Neuron (in vitro differentiated cells): ENCODE results near the gene PGAP3.
"Not testable (repeated sequence)": the region's sequence is repeated elsewhere in the genome, so short reads cannot be mapped to it uniquely, and the experiment has no call there.

ENCODE experiments used
- H2AFZ ChIP-seq: one replicate; pipeline ENCODE4 v1.6.1; 2013; ENCODE audit warnings: low read depth, mild to moderate bottlenecking, inconsistent platforms, low read length, moderate library complexity
- H3K27me3 ChIP-seq: one replicate; pipeline ENCODE4 v1.6.1; 2013; ENCODE audit warnings: low read length; ENCODE audit not compliant: insufficient read depth
- H3K36me3 ChIP-seq: one replicate; pipeline ENCODE4 v1.6.1; 2013; ENCODE audit warnings: low read length; ENCODE audit not compliant: insufficient read depth
- H3K4me1 ChIP-seq: one replicate; pipeline ENCODE4 v1.6.1; 2013; ENCODE audit warnings: low read length; ENCODE audit not compliant: insufficient read depth
- H3K4me3 ChIP-seq: 2 replicates; pipeline ENCODE4 v1.5.1; 2013; ENCODE audit warnings: mild to moderate bottlenecking, low read length, moderate library complexity
- H3K9me3 ChIP-seq: one replicate; pipeline ENCODE4 v1.6.1; 2013; ENCODE audit warnings: low read length

The PGAP3 gene

DNA sequence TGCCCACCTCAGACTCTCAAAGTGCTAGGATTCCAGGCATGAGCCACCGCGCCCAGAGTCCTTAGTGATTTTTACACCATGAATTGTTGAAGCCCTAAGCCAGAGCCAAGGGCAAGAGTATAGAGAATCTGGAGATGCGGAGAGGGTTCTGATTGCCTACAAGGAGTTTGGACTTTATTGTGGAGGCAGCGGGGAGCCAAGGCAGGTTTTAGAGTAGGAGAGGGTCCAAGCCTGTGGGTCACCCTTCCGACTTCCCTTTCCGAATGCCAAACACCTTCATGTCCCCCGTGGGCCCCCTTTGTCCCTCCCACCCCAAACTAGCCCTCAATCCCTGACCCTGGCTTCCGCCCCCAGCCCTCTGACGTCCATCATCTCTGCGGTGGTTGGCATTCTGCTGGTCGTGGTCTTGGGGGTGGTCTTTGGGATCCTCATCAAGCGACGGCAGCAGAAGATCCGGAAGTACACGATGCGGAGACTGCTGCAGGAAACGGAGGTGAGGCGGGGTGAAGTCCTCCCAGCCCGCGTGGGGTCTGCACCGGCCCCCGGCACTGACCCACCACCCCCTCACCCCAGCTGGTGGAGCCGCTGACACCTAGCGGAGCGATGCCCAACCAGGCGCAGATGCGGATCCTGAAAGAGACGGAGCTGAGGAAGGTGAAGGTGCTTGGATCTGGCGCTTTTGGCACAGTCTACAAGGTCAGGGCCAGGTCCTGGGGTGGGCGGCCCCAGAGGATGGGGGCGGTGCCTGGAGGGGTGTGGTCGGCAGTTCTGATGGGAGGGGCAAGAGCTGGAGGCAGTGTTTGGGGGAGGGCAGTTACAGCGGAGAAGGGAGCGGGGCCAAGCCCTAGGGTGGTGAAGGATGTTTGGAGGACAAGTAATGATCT is 35.4 kb upstream of the PGAP3 start:
- Histone ChIP-seq H2AFZ (no peak overlapping the region), H3K4me1 (no peaks in the 10 kb centered on the region), H3K27me3 (no peaks in the 10 kb centered on the region), H3K9me3 (no peaks in the 10 kb centered on the region), H3K36me3 (peaks cover 74% of the 10 kb centered on the region), H3K4me3 (no peak overlapping the region)

DNA sequence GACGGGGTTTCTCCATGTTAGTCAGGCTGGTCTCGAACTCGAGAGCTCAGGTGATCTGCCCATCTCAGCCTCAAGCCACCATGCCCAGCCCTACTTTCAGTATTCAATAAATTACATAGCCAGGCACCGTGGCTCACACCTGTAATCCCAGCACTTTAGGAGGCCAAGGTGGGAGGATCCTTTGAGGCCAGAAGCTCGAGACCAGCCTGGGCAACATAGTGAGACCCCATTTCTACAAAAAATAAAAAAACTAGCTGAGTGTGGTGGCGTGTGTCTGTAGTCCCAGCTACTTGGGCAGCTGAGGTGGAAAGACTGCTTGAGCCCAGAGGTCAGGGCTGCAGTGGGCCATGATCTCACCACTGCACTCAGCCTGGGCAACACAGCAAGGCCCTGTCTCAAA is 34.2 kb upstream of the PGAP3 start:
- Histone ChIP-seq H3K36me3 (peaks cover 71% of the 10 kb centered on the region), H3K9me3 (no peaks in the 10 kb centered on the region), H2AFZ (no peak overlapping the region), H3K4me3 (no peak overlapping the region), H3K27me3 (no peaks in the 10 kb centered on the region), H3K4me1 (no peaks in the 10 kb centered on the region)

DNA sequence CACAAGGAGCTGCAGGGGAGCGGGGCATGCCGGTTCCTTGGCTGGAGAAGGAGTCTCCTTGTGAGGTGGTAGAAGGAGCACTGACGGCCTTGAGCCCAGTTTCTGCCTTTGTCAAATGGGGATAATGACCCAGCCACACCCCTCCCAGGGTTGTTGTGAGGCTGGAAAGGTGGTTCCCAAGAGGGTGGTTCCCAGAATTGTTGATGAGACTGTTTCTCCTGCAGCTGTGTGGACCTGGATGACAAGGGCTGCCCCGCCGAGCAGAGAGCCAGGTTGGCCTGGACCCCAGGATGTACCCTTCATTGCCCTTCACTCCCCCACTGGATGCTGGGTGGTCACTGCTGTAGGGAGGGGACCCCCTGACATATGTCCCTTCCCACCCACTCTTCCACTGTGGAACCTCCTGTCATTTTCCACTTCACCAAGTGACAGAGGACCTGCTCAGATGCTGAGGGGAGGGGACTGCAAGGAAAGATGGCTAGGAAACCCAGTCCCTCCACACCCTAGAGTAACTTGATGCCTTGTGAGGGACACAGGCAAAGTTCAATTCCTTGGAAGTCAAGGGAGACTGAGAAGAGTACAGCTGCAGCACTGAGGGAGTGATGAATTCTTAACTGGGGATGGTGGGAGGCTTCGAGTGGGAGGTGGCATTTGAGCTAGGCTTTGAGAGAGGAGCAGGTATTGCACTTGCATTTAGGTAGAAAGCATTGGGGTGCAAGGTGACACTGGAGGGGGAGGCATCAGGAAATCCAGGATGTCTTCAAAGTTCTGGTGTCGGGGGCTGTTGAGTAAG is 31.9 kb upstream of the PGAP3 start:
- Histone ChIP-seq H3K36me3 (peaks cover 71% of the 10 kb centered on the region), H3K4me1 (no peaks in the 10 kb centered on the region), H3K27me3 (no peaks in the 10 kb centered on the region), H3K9me3 (no peaks in the 10 kb centered on the region), H3K4me3 (no peak overlapping the region), H2AFZ (no peak overlapping the region)

DNA sequence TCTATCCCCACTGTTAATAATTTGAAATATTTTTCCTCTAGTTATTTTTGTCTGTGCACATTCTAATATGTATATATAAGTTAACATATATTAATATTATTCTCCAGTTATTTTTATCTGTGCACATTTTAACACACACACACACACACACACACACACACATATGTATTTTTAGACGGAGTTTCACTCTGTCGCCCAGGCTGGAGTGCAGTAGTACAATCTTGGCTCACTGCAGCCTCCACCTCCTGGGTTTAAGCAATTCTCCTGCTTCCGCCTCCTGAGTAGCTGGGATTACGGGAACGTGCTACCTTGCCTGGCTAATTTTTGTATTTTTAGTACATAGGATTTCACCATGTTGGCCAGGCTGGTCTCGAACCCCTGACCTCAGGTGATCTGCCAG is 29.8 kb upstream of the PGAP3 start:
- H3K4me3 ChIP-seq: no peak overlapping the region
- no peaks in the 10 kb centered on the region for H3K9me3 ChIP-seq
- H3K4me1 ChIP-seq: no peaks in the 10 kb centered on the region
- peaks cover 62% of the 10 kb centered on the region for H3K36me3 ChIP-seq
- no peak overlapping the region for H2AFZ ChIP-seq
- H3K27me3 ChIP-seq: no peaks in the 10 kb centered on the region

DNA sequence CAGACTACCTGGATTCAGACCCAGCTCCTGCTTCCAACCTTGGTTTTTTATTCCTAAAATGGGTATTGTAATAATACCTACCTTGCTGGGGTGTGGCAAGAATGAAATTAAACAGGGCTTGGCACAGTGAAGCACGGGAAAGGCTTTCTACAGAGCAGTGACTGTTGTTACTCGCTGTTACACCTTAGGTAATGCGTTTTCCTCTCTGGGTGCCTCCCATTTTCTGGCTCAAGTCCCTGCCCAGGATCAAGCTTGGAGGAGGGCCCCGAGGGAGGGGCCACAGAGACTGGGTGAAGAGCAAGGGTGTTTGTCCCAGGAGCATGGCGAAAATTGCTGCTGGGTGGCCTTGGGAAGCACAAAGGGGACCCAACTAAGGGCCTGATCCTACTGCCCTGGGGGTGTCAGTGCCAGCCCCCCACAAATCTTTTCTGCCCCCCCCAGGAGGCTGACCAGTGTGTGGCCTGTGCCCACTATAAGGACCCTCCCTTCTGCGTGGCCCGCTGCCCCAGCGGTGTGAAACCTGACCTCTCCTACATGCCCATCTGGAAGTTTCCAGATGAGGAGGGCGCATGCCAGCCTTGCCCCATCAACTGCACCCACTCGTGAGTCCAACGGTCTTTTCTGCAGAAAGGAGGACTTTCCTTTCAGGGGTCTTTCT is 29.2 kb upstream of the PGAP3 start:
- Histone ChIP-seq H3K27me3 (no peaks in the 10 kb centered on the region), H2AFZ (no peak overlapping the region), H3K4me3 (no peak overlapping the region), H3K36me3 (peaks cover 64% of the 10 kb centered on the region), H3K9me3 (no peaks in the 10 kb centered on the region), H3K4me1 (no peaks in the 10 kb centered on the region)

DNA sequence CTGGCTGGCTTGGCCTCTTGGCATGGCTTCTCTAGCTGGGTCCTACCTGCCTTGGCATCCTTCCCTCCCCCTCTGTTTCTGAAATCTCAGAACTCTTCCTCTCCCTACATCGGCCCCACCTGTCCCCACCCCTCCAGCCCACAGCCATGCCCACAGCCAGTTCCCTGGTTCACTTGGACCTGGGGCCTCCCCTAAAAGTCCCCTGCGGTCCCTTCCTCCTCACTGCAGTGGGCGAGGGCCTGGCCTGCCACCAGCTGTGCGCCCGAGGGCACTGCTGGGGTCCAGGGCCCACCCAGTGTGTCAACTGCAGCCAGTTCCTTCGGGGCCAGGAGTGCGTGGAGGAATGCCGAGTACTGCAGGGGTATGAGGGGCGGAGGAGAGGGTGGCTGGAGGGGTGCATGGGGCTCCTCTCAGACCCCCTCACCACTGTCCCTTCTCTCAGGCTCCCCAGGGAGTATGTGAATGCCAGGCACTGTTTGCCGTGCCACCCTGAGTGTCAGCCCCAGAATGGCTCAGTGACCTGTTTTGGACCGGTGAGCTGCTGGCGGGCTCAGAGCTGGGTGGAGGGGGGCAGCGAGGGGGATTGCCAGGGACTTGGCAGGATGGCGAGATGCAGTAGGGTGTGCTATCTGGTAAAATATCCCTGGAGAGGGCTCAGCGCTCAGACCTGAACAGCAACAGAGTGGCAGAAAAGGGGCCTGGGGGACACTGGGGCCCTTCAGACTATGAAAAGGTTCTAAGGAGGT is 28.4 kb upstream of the PGAP3 start:
- no peaks in the 10 kb centered on the region for H3K9me3 ChIP-seq
- no peak overlapping the region for H3K4me3 ChIP-seq
- peaks cover 71% of the 10 kb centered on the region for H3K36me3 ChIP-seq
- no peak overlapping the region for H2AFZ ChIP-seq
- no peaks in the 10 kb centered on the region for H3K27me3 ChIP-seq
- H3K4me1 ChIP-seq: no peaks in the 10 kb centered on the region

DNA sequence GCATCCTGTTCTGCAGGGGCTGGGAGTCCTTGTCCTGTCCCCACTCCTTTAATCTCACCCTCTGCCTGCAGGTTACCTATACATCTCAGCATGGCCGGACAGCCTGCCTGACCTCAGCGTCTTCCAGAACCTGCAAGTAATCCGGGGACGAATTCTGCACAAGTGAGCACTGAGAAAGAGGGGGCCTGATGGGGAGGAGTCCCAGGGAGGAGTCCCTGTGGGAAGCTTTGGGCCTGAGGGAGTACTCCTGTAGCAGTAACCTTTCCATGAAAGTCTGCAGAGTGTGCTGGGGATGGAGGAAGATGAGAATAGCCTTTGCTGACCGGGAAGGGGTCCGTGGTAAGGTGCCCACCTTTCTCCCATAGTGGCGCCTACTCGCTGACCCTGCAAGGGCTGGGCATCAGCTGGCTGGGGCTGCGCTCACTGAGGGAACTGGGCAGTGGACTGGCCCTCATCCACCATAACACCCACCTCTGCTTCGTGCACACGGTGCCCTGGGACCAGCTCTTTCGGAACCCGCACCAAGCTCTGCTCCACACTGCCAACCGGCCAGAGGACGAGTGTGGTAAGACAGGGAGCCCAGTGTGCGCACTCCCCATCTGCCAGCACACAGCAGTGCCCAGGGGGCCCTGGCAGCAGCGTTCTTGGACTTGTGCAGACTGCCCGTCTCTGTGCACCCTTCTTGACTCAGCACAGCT is 27.7 kb upstream of the PGAP3 start:
- H3K27me3 ChIP-seq: no peaks in the 10 kb centered on the region
- H3K9me3 ChIP-seq: no peaks in the 10 kb centered on the region
- H3K36me3 ChIP-seq: peaks cover 72% of the 10 kb centered on the region
- H3K4me3 ChIP-seq: no peak overlapping the region
- H2AFZ ChIP-seq: no peak overlapping the region
- H3K4me1 ChIP-seq: no peaks in the 10 kb centered on the region

DNA sequence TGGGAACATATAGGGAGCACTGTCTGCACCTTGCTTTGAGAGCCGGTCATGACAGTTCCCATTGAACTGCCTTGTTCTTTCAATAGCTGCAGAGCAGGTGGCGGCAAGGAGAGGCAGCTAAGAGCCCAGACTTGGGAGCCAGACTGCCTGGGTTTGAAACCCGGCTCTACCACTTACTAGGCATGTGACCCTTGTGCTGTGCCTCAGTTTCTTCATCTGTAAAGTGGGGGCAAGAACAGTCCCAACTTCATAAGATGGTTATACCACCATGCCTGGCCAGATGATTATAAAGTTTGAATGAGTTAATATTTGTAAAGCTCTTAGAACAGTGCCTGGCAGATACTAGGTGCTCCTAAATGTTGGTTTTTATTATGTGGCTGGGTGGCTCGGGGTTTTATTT is 26.4 kb upstream of the PGAP3 start:
- Histone ChIP-seq H2AFZ (no peak overlapping the region), H3K9me3 (no peaks in the 10 kb centered on the region), H3K4me1 (no peaks in the 10 kb centered on the region), H3K27me3 (no peaks in the 10 kb centered on the region), H3K36me3 (peaks cover 71% of the 10 kb centered on the region), H3K4me3 (no peak overlapping the region)

DNA sequence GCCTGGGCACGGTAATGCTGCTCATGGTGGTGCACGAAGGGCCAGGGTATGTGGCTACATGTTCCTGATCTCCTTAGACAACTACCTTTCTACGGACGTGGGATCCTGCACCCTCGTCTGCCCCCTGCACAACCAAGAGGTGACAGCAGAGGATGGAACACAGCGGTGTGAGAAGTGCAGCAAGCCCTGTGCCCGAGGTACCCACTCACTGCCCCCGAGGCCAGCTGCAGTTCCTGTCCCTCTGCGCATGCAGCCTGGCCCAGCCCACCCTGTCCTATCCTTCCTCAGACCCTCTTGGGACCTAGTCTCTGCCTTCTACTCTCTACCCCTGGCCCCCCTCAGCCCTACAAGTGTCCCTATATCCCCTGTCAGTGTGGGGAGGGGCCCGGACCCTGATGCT is 24.0 kb upstream of the PGAP3 start:
- no peaks in the 10 kb centered on the region for H3K9me3 ChIP-seq
- H3K36me3 ChIP-seq: peaks cover 74% of the 10 kb centered on the region
- H3K4me3 ChIP-seq: no peak overlapping the region
- H3K27me3 ChIP-seq: no peaks in the 10 kb centered on the region
- H2AFZ ChIP-seq: no peak overlapping the region
- H3K4me1 ChIP-seq: no peaks in the 10 kb centered on the region

DNA sequence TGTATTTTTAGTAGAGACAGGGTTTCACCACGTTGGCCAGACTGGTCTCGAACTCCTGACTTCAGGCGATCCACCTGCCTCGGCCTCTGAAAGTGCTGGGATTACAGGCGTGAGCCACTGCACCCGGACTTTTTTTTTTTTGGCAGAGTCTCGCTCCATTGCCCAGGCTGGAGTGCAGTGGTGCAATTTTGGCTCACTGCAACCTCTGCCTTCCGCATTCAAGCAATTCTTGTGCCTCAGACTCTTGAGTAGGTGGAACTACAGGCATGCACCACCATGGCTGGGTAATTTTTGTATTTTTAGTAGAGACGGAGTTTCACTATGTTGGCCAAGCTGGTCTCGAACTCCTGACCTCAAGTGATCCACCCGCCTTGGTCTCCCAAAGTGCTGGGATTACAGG is 23.2 kb upstream of the PGAP3 start:
- H3K36me3 ChIP-seq: peaks cover 71% of the 10 kb centered on the region
- H3K4me3 ChIP-seq, H2AFZ ChIP-seq, H3K4me1 ChIP-seq, H3K9me3 ChIP-seq, H3K27me3 ChIP-seq: not testable (repeated sequence)

DNA sequence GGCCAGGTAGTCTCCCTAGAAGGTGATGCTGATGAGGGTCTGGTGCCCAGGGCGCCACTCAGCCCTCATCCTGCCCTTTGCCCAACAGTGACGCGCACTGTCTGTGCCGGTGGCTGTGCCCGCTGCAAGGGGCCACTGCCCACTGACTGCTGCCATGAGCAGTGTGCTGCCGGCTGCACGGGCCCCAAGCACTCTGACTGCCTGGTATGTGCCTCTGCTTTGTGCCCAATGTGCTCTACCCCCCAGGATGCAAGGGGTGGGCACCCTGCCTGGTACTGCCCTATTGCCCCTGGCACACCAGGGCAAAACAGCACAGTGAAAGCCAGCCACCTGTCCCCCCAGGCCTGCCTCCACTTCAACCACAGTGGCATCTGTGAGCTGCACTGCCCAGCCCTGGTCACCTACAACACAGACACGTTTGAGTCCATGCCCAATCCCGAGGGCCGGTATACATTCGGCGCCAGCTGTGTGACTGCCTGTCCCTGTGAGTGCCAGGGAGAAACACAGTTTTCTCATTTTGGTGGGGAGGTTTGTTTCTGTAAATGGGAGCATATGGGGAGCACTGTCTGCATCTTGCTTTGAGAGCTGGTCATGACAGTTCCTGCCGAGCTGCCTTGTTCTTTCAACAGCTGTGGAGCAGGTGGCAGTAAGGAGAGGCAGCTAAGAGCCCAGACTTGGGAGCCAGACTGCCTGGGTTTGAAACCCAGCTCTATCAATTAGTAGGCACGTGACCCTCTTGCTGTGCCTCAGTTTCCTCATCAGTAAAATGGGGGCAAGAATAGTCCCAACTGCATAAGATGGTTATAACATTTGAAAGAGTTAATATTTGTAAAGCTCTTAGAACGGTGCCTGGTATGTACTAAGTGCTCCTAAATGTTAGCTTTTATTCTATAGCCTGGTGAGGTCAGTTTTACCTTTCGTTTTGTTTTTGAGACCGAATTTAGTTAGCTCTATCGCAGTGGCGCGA is 22.4 kb upstream of the PGAP3 start:
- H3K27me3 ChIP-seq: no peaks in the 10 kb centered on the region
- H2AFZ ChIP-seq: no peak overlapping the region
- H3K4me1 ChIP-seq: no peaks in the 10 kb centered on the region
- no peak overlapping the region for H3K4me3 ChIP-seq
- peaks cover 63% of the 10 kb centered on the region for H3K36me3 ChIP-seq
- H3K9me3 ChIP-seq: no peaks in the 10 kb centered on the region
